H1 (cell line): ENCODE data around the gene MTIF3. TPM values are rescaled to one million over a fixed set of nuclear protein-coding genes. Genes with fewer than 3 reads are reported as not detected.

Experiments used
- CTCF ChIA-PET: fragments of 300-600 bp; sonication (Branson Sonifier 250); formaldehyde crosslinking; loops from one replicate; lab custom pipeline; 2021; ENCODE audit not compliant: partially characterized antibody; lab: Charles Lee
- POLR2A ChIA-PET: fragments of 300-600 bp; sonication (Branson Sonifier 250); formaldehyde crosslinking; loops from one replicate; lab custom pipeline; 2021; ENCODE audit warnings: inconsistent platforms; ENCODE audit not compliant: partially characterized antibody; lab: Charles Lee
- DNase-seq, 2 experiments: peaks; one replicate each; pipeline versions ENCODE4 v3.0.0 to v3.0.0-alpha.2; 2010 to 2022; ENCODE audit warnings: low spot score in 2 of 2, low read depth in 1 of 2, mixed read lengths in 1 of 2
- FAIRE-seq: peaks from 2 replicates; lab custom pipeline; 2011; peaks lifted over from hg19 to GRCh38; lab: Jason Lieb, UNC
- H2AFZ ChIP-seq: 2 replicates; pipeline ENCODE4 v1.8.1; 2012; ENCODE audit warnings: low read length, inconsistent platforms
- H2AK5ac ChIP-seq: 2 replicates; pipeline ENCODE4 v1.6.1; 2013; ENCODE audit warnings: low read depth, low read length
- H2BK120ac ChIP-seq: replicated peaks from 2 replicates; pipeline ENCODE3; 2013; ENCODE audit warnings: low read depth, low read length, inconsistent platforms
- H2BK12ac ChIP-seq: 2 replicates; pipeline ENCODE4 v1.6.1; 2013; ENCODE audit warnings: low read depth, low read length
- H2BK15ac ChIP-seq: 2 replicates; pipeline ENCODE4 v1.6.1; 2013; ENCODE audit warnings: low read length
- H2BK20ac ChIP-seq: 2 replicates; pipeline ENCODE4 v1.6.1; 2013; ENCODE audit warnings: low read length
- H2BK5ac ChIP-seq: 2 replicates; pipeline ENCODE4 v1.6.1; 2013; ENCODE audit warnings: low read depth, low read length
- H3K14ac ChIP-seq: 2 replicates; pipeline ENCODE4 v1.6.1; 2013; ENCODE audit warnings: inconsistent platforms; ENCODE audit not compliant: insufficient read length
- H3K18ac ChIP-seq: 2 replicates; pipeline ENCODE4 v1.6.1; 2013; ENCODE audit warnings: low read length; ENCODE audit errors: extremely low read depth
- H3K23ac ChIP-seq: 2 replicates; pipeline ENCODE4 v1.6.1; 2013; ENCODE audit warnings: inconsistent platforms; ENCODE audit not compliant: insufficient read length
- H3K23me2 ChIP-seq: 2 replicates; pipeline ENCODE4 v1.6.1; 2013; ENCODE audit warnings: low read depth, low read length
- H3K27ac ChIP-seq: 2 replicates; pipeline ENCODE4 v1.6.1; 2011; ENCODE audit warnings: low read depth, low read length, inconsistent platforms
- H3K27me3 ChIP-seq, 4 experiments: replicated peaks in 1 of 4; 1 replicate in 1 of 4; 2 replicates in 3 of 4; pipeline versions ENCODE4 v1.6.1 to v1.8.1; 2011 to 2013; ENCODE audit warnings: low read length in 3 of 4, mild to moderate bottlenecking in 3 of 4, inconsistent platforms in 2 of 4, mixed read lengths in 2 of 4, moderate library complexity in 1 of 4; ENCODE audit not compliant: control insufficient read depth in 3 of 4, insufficient read depth in 3 of 4; ENCODE audit errors: extremely low read depth in 1 of 4
- H3K36me3 ChIP-seq, 4 experiments: 2 replicates each; pipeline versions ENCODE4 v1.6.1 to v1.8.1; 2011 to 2013; ENCODE audit warnings: mild to moderate bottlenecking in 4 of 4, low read length in 3 of 4, moderate library complexity in 2 of 4, control low read depth in 1 of 4, inconsistent platforms in 1 of 4; ENCODE audit not compliant: insufficient read depth in 4 of 4, control insufficient read depth in 2 of 4
- H3K4ac ChIP-seq: replicated peaks from 2 replicates; pipeline ENCODE3; 2013; ENCODE audit warnings: low read length, low read depth, mixed read lengths, inconsistent platforms; ENCODE audit not compliant: insufficient read length
- H3K4me1 ChIP-seq, 4 experiments: replicated peaks in 1 of 4; 1 replicate in 1 of 4; 2 replicates in 3 of 4; pipeline versions ENCODE4 v1.6.1 to v1.8.1; 2011 to 2013; ENCODE audit warnings: low read length in 3 of 4, inconsistent platforms in 2 of 4, mixed read lengths in 1 of 4; ENCODE audit not compliant: insufficient read depth in 4 of 4, control insufficient read depth in 3 of 4
- H3K4me2 ChIP-seq, 2 experiments: 2 replicates each; pipeline versions ENCODE4 v1.6.1 to v1.8.1; 2011 to 2013; ENCODE audit warnings: low read depth in 2 of 2, low read length in 2 of 2, control low read depth in 1 of 2, inconsistent platforms in 1 of 2, mild to moderate bottlenecking in 1 of 2; ENCODE audit not compliant: insufficient read depth in 1 of 2
- H3K4me3 ChIP-seq, 4 experiments: fragments of 200-600, 300-600 bp in 1 of 4; sonication (generic), shearing (Covaris generic), sonication (Bioruptor Twin) in 1 of 4; 2 replicates each; pipeline versions ENCODE4 v1.5.1 to v1.8.1; 2011 to 2016; ENCODE audit warnings: low read length in 4 of 4, low read depth in 3 of 4, control low read depth in 2 of 4, inconsistent platforms in 2 of 4, mild to moderate bottlenecking in 2 of 4, mixed read lengths in 1 of 4, moderate library complexity in 1 of 4; ENCODE audit not compliant: insufficient read depth in 2 of 4; ENCODE audit errors: extremely low read depth in 1 of 4
- H3K56ac ChIP-seq: replicated peaks from 2 replicates; pipeline ENCODE3; 2013; ENCODE audit warnings: low read depth, mild to moderate bottlenecking, mixed read lengths, low read length, inconsistent platforms; ENCODE audit not compliant: insufficient read length
- H3K79me1 ChIP-seq: 2 replicates; pipeline ENCODE4 v1.6.1; 2013; ENCODE audit warnings: low read depth, low read length, control low read depth
- H3K79me2 ChIP-seq, 2 experiments: 2 replicates each; pipeline versions ENCODE4 v1.6.1 to v1.8.1; 2012 to 2013; ENCODE audit warnings: low read length in 2 of 2, mild to moderate bottlenecking in 2 of 2, inconsistent platforms in 1 of 2; ENCODE audit not compliant: insufficient read depth in 2 of 2, control insufficient read depth in 1 of 2
- H3K9ac ChIP-seq, 4 experiments: replicated peaks in 1 of 4; 1 replicate in 1 of 4; 2 replicates in 3 of 4; pipeline versions ENCODE4 v1.6.1 to v1.8.1; 2011 to 2013; ENCODE audit warnings: low read depth in 3 of 4, low read length in 3 of 4, control low read depth in 2 of 4, mild to moderate bottlenecking in 2 of 4, moderate library complexity in 2 of 4, inconsistent platforms in 1 of 4; ENCODE audit errors: extremely low read depth in 1 of 4
- H3K9me3 ChIP-seq, 2 experiments: 2 replicates each; pipeline versions ENCODE4 v1.6.1 to v1.8.1; 2012 to 2013; ENCODE audit warnings: mild to moderate bottlenecking in 2 of 2, moderate library complexity in 2 of 2, control low read depth in 1 of 2, inconsistent platforms in 1 of 2, low read depth in 1 of 2, low read length in 1 of 2, mixed read lengths in 1 of 2; ENCODE audit not compliant: insufficient read depth in 2 of 2
- H4K20me1 ChIP-seq, 2 experiments: replicated peaks in 1 of 2; 2 replicates each; pipeline versions ENCODE3 to v1.8.1; 2011 to 2013; ENCODE audit warnings: inconsistent platforms in 2 of 2, low read length in 2 of 2, mild to moderate bottlenecking in 1 of 2; ENCODE audit not compliant: insufficient read depth in 2 of 2, control insufficient read depth in 1 of 2
- H4K5ac ChIP-seq: 2 replicates; pipeline ENCODE4 v1.6.1; 2013; ENCODE audit warnings: low read length, low read depth, mixed read lengths, inconsistent platforms; ENCODE audit not compliant: insufficient read length
- H4K8ac ChIP-seq: 2 replicates; pipeline ENCODE4 v1.8.0; 2013; ENCODE audit warnings: mild to moderate bottlenecking, moderate library complexity, low read length, inconsistent platforms; ENCODE audit not compliant: insufficient read depth; ENCODE audit errors: extremely low read depth
- H4K91ac ChIP-seq: replicated peaks from 2 replicates; pipeline ENCODE3; 2013; ENCODE audit warnings: low read length, mixed read lengths, inconsistent platforms; ENCODE audit not compliant: insufficient read length
- ATF3 ChIP-seq: IDR thresholded peaks from 2 replicates; pipeline ENCODE4 v1.6.1; 2011; ENCODE audit warnings: low read depth, mild to moderate bottlenecking, low read length; ENCODE audit not compliant: insufficient read depth
- CTBP2 ChIP-seq: IDR thresholded peaks from 2 replicates; pipeline ENCODE4 v1.7.0; 2011; ENCODE audit warnings: borderline replicate concordance, mild to moderate bottlenecking, moderate library complexity, mixed read lengths, low read length; ENCODE audit not compliant: insufficient read depth, insufficient read length
- EZH2 ChIP-seq: fragments of 200-600 bp; sonication (generic); IDR thresholded peaks from 2 replicates; pipeline ENCODE4 v1.7.1; 2012; ENCODE audit warnings: low read depth, mild to moderate bottlenecking, moderate library complexity, low read length, inconsistent platforms; ENCODE audit not compliant: severe bottlenecking
- GTF2F1 ChIP-seq: IDR thresholded peaks from 2 replicates; pipeline ENCODE4 v1.6.1; 2012; ENCODE audit warnings: low read depth, low read length, improper control_type of control experiment, borderline replicate concordance
- KDM1A ChIP-seq: fragments of 200-600, 300-600 bp; sonication (generic); IDR thresholded peaks from 2 replicates; pipeline ENCODE4 v1.7.1; 2016; ENCODE audit warnings: mild to moderate bottlenecking, low read length, borderline replicate concordance
- KDM5A ChIP-seq: fragments of 200-600 bp; IDR thresholded peaks from 2 replicates; pipeline ENCODE4 v1.7.1; 2012; ENCODE audit warnings: mild to moderate bottlenecking, low read length, inconsistent platforms, mixed read lengths
- MAFK ChIP-seq: IDR thresholded peaks from 2 replicates; pipeline ENCODE4 v1.6.1; 2012; ENCODE audit warnings: low read depth, mild to moderate bottlenecking, improper control_type of control experiment, low read length
- TBP ChIP-seq: IDR thresholded peaks from 2 replicates; pipeline ENCODE4 v1.6.1; 2011; ENCODE audit warnings: low read depth, low read length, improper control_type of control experiment
- WGBS, 2 experiments: shearing (Covaris generic) in 1 of 2; methylation state at CpG; one replicate each; pipeline versions ENCODE4 v1.1.6 to v1.1.7; 2013 to 2015; ENCODE audit warnings: low lambda C conversion rate in 2 of 2, mixed read lengths in 2 of 2, inconsistent platforms in 1 of 2, low coverage in 1 of 2, missing lambda C conversion rate in 1 of 2; ENCODE audit not compliant: insufficient replicate concordance in 2 of 2, insufficient coverage in 1 of 2, insufficient read length in 1 of 2; ENCODE audit errors: extremely low coverage in 1 of 2, missing lambda C conversion rate in 1 of 2; 5-methylcytosine and 5-hydroxymethylcytosine counted together
- polyA plus RNA-seq, 7 experiments: library from polyadenylated mRNA; depleted of rRNA in 3 of 7; stranded (reverse) in 5 of 7; unstranded in 2 of 7; fragments of >200 nt in 5 of 7; fragments of 200-250 nt in 2 of 7; gene quantifications; 1 replicate in 5 of 7; 2 replicates in 1 of 7; 4 replicates in 1 of 7; pipeline versions ENCODE4 v1.2.1 to v1.2.3, GENCODE V29; 2011 to 2013; ENCODE audit warnings: missing spikeins in 2 of 7, mixed read lengths in 2 of 7
- total RNA-seq: library from RNA; stranded (reverse); fragmentation: NEBNext Ultra II Directional; extraction: Animal tissue kit (Norgen Biotek cat#: 25700); gene quantifications from 2 replicates; pipeline ENCODE4 v1.2.1, GENCODE V29; 2021

The MTIF3 gene
- total and polyA plus RNA-seq, 2 of the 8 experiments (the other 6 are each of a cell fraction or from before 2014, with no cell fraction given): 29.4 to 36.4 TPM

GRCh38 chr13:27415116-27415515, 35.2 kb downstream of the MTIF3 start:
- Histone ChIP-seq H3K4me1 (no peaks in the 10 kb centered on the region), H4K91ac (no peak overlapping the region), H2BK5ac (no peak overlapping the region), H2BK12ac (no peak overlapping the region), H4K20me1 (no peaks in the 10 kb centered on the region), H3K56ac (no peak overlapping the region), H4K5ac (no peak overlapping the region), H3K14ac (no peak overlapping the region), H3K79me1 (no peaks in the 10 kb centered on the region), H3K18ac (no peak overlapping the region), H3K27ac (no peak overlapping the region), H3K79me2 (no peaks in the 10 kb centered on the region), H2AFZ (no peak overlapping the region), H3K4ac (no peak overlapping the region), H3K23me2 (no peaks in the 10 kb centered on the region), H3K4me2 (no peak overlapping the region), H2BK120ac (no peak overlapping the region), H2BK15ac (no peak overlapping the region), H3K36me3 (no peaks in the 10 kb centered on the region), H3K4me3 (no peak overlapping the region), H2BK20ac (no peak overlapping the region), H2AK5ac (no peak overlapping the region), H3K23ac (no peak overlapping the region), H4K8ac (no peak overlapping the region), H3K9me3 (no peaks in the 10 kb centered on the region), H3K27me3 (no peaks in the 10 kb centered on the region), H3K9ac (no peak overlapping the region)
- POLR2A ChIA-PET: no interaction called here
- 94% methylated on average over 1 of the region's 1 CpG; no CpG with 5 or more reads in 1 of the 2 experiments for whole genome bisulfite sequencing, 2 experiments
- DNase-seq (no peak), FAIRE-seq (no peak)
- TF ChIP-seq MAFK (no peak), EZH2 (no peak), TBP (no peak), GTF2F1 (no peak), ATF3 (no peak), KDM5A (no peak), CTBP2 (no peak), KDM1A (no peak)
- CTCF ChIA-PET: interaction anchor here (4.1 kb wide), 1 partner anchor 11 kb away, joined by 19 read pairs; the partner anchor contains the start of gene GTF3A
